Hepatocyte (in vitro differentiated cells): ENCODE measurements around the gene NPC1. TPM values are rescaled to one million over a fixed set of nuclear protein-coding genes. Genes with fewer than 3 reads are reported as not detected.

Source experiments
- DNase-seq: peaks from one replicate; pipeline ENCODE4 v3.0.0-alpha.2; 2016; ENCODE audit warnings: low spot score
- H2AFZ ChIP-seq: fragments of 200-600 bp; sonication (generic); 2 replicates; pipeline ENCODE4 v1.6.0; 2016; ENCODE audit warnings: antibody characterized with exemption, mild to moderate bottlenecking
- H3K27ac ChIP-seq: fragments of 200-600 bp; sonication (generic); 2 replicates; pipeline ENCODE4 v1.5.1; 2016; ENCODE audit warnings: mild to moderate bottlenecking
- H3K27me3 ChIP-seq: fragments of 200-600 bp; sonication (generic); 2 replicates; pipeline ENCODE4 v1.6.1; 2016
- H3K36me3 ChIP-seq: fragments of 200-600 bp; sonication (generic); replicated peaks from 2 replicates; pipeline ENCODE4 v1.5.1; 2016; ENCODE audit warnings: low read depth; ENCODE audit not compliant: insufficient read depth
- H3K4me1 ChIP-seq: fragments of 200-600 bp; sonication (generic); 2 replicates; pipeline ENCODE4 v1.5.1; 2016; ENCODE audit warnings: mild to moderate bottlenecking, moderate library complexity; ENCODE audit not compliant: insufficient read depth
- H3K4me2 ChIP-seq: fragments of 200-600 bp; sonication (generic); 2 replicates; pipeline ENCODE4 v1.6.0; 2016
- H3K4me3 ChIP-seq: fragments of 200-600 bp; sonication (generic); 2 replicates; pipeline ENCODE4 v1.5.1; 2016; ENCODE audit warnings: mild to moderate bottlenecking
- H3K79me2 ChIP-seq: fragments of 200-600 bp; sonication (generic); 2 replicates; pipeline ENCODE4 v1.6.0; 2017; ENCODE audit warnings: mild to moderate bottlenecking
- H3K9me2 ChIP-seq: fragments of 200-600 bp; sonication (generic); replicated peaks from 2 replicates; pipeline ENCODE4 v1.6.0; 2017; ENCODE audit warnings: mild to moderate bottlenecking; ENCODE audit not compliant: insufficient read depth
- H3K9me3 ChIP-seq: fragments of 200-600 bp; sonication (generic); 2 replicates; pipeline ENCODE4 v1.5.1; 2016; ENCODE audit warnings: low read depth, mild to moderate bottlenecking
- H4K20me1 ChIP-seq: fragments of 200-600 bp; sonication (generic); 2 replicates; pipeline ENCODE4 v1.6.0; 2016; ENCODE audit warnings: mild to moderate bottlenecking; ENCODE audit not compliant: insufficient read depth, poor library complexity, severe bottlenecking
- CTCF ChIP-seq: fragments of 200-600 bp; sonication (generic); IDR thresholded peaks from 2 replicates; pipeline ENCODE4 v1.5.1; 2016; ENCODE audit warnings: antibody characterized with exemption, mild to moderate bottlenecking; ENCODE audit not compliant: poor library complexity
- EZH2 ChIP-seq: fragments of 200-600 bp; sonication (generic); IDR thresholded peaks from 2 replicates; pipeline ENCODE4 v1.6.1; 2016; ENCODE audit warnings: antibody characterized with exemption, mild to moderate bottlenecking, borderline replicate concordance
- EZH2phosphoT487 ChIP-seq: fragments of 200-600 bp; sonication (generic); IDR thresholded peaks from one replicate; pipeline ENCODE4 v1.6.1; 2018; ENCODE audit warnings: antibody characterized with exemption, mild to moderate bottlenecking, low read depth, moderate library complexity; ENCODE audit not compliant: unreplicated experiment, severe bottlenecking
- WGBS: methylation state at CpG from one replicate; pipeline ENCODE4 v1.1.6; 2016; ENCODE audit warnings: low lambda C conversion rate; ENCODE audit errors: missing lambda C conversion rate; 5-methylcytosine and 5-hydroxymethylcytosine counted together
- polyA plus RNA-seq: library from polyadenylated mRNA; unstranded; fragments of >200 nt; fragmentation: Nextera tagmentation; extraction: Ambion mirVana; gene quantifications from 2 replicates; pipeline ENCODE4 v1.2.1, GENCODE V29; 2016
- total RNA-seq: library from RNA; depleted of rRNA; stranded (reverse); fragments of >200 nt; gene quantifications from 2 replicates; pipeline ENCODE4 v1.2.3, GENCODE V29; 2014

NPC1 gene
- total and polyA plus RNA-seq, 2 experiments from 2014 or later, result 54.0 to 77.2 TPM

GRCh38 chr18:23626451-23627279 lies 40.4 kb upstream of the NPC1 start:
- Histone ChIP-seq H3K9me3 (no peaks in the 10 kb centered on the region), H3K27me3 (no peaks in the 10 kb centered on the region), H2AFZ (no peak overlapping the region), H3K9me2 (no peaks in the 10 kb centered on the region), H3K4me3 (no peak overlapping the region), H3K79me2 (no peaks in the 10 kb centered on the region), H4K20me1 (no peaks in the 10 kb centered on the region), H3K4me2 (no peak overlapping the region), H3K27ac (peak overlapping the region; percentile 56), H3K36me3 (no peaks in the 10 kb centered on the region), H3K4me1 (peaks cover 15% of the 10 kb centered on the region)
- no peak for DNase-seq
- no peak for TF ChIP-seq EZH2
- TF ChIP-seq CTCF, result no peak
- no peak for TF ChIP-seq EZH2phosphoT487
- 62% methylated on average over 4 of the region's 4 CpGs for WGBS

- WGBS, result 80% methylated on average over 3 of the region's 3 CpGs
- Histone ChIP-seq H3K79me2 (no peaks in the 10 kb centered on the region), H3K36me3 (no peaks in the 10 kb centered on the region), H3K27ac (no peak overlapping the region), H3K4me3 (no peak overlapping the region), H3K9me2 (no peaks in the 10 kb centered on the region), H3K4me1 (peaks cover 32% of the 10 kb centered on the region), H2AFZ (no peak overlapping the region), H4K20me1 (no peaks in the 10 kb centered on the region), H3K27me3 (peaks cover 7% of the 10 kb centered on the region), H3K4me2 (no peak overlapping the region), H3K9me3 (no peaks in the 10 kb centered on the region)
- DNase-seq, result no peak
- no peak for TF ChIP-seq CTCF
- no peak for TF ChIP-seq EZH2phosphoT487
These were observed 36.7 kb upstream of the NPC1 start for GRCh38 chr18:23623040-23623439.

- WGBS, result 4% methylated on average over 34 of the region's 41 CpGs
These were observed 33.1 kb upstream of the NPC1 start for GRCh38 chr18:23619388-23619881.

More at GRCh38 chr18:23619388-23619881, 33.1 kb upstream of the NPC1 start:
- Histone ChIP-seq H3K9me2 (no peaks in the 10 kb centered on the region), H2AFZ (peak overlapping the region; percentile 88), H3K36me3 (no peaks in the 10 kb centered on the region), H3K4me1 (peaks cover 27% of the 10 kb centered on the region), H3K4me2 (peak overlapping the region; percentile 87), H3K4me3 (peak overlapping the region; percentile 34), H3K9me3 (no peaks in the 10 kb centered on the region), H3K79me2 (no peaks in the 10 kb centered on the region), H4K20me1 (no peaks in the 10 kb centered on the region), H3K27ac (peak overlapping the region; percentile 63), H3K27me3 (peaks cover 7% of the 10 kb centered on the region)
- DNase-seq, result peak; percentile 64
- TF ChIP-seq EZH2phosphoT487, result no peak
- TF ChIP-seq CTCF, result no peak
- no peak for TF ChIP-seq EZH2
